Trophoblast cell (in vitro differentiated cells and primary cell): Measurements from ENCODE around the gene CRYGS.
A peak's percentile ranks its signal among the peaks of the same experiment; 100 is the strongest.

ENCODE experiments used
- DNase-seq, 2 donors: peaks; one replicate each; pipeline ENCODE4 v3.0.0-alpha.2; 2016
- H2AFZ ChIP-seq: 2 replicates; pipeline ENCODE4 v1.6.1; 2013; ENCODE audit warnings: low read length, moderate library complexity, mild to moderate bottlenecking; ENCODE audit not compliant: insufficient read depth, poor library complexity
- H2AK5ac ChIP-seq: 2 replicates; pipeline ENCODE4 v1.6.1; 2013; ENCODE audit warnings: mild to moderate bottlenecking, low read length
- H2BK120ac ChIP-seq: 2 replicates; pipeline ENCODE4 v1.6.1; 2013; ENCODE audit warnings: low read length, mild to moderate bottlenecking, moderate library complexity; ENCODE audit not compliant: insufficient read depth, poor library complexity
- H2BK12ac ChIP-seq: 2 replicates; pipeline ENCODE4 v1.6.1; 2013; ENCODE audit warnings: mild to moderate bottlenecking, low read length, moderate library complexity
- H2BK5ac ChIP-seq: 2 replicates; pipeline ENCODE4 v1.6.1; 2013; ENCODE audit warnings: low read length, low read depth, moderate library complexity, mild to moderate bottlenecking; ENCODE audit not compliant: poor library complexity
- H3K14ac ChIP-seq: 2 replicates; pipeline ENCODE4 v1.6.1; 2013; ENCODE audit warnings: mild to moderate bottlenecking, low read length
- H3K18ac ChIP-seq: 2 replicates; pipeline ENCODE4 v1.6.1; 2013; ENCODE audit warnings: mild to moderate bottlenecking, low read length
- H3K23ac ChIP-seq: 2 replicates; pipeline ENCODE4 v1.6.1; 2013; ENCODE audit warnings: low read length
- H3K27ac ChIP-seq: 2 replicates; pipeline ENCODE4 v1.5.1; 2013; ENCODE audit warnings: low read depth, mild to moderate bottlenecking, inconsistent platforms, low read length, moderate library complexity
- H3K27me3 ChIP-seq: 2 replicates; pipeline ENCODE4 v1.6.1; 2013; ENCODE audit warnings: inconsistent platforms, mild to moderate bottlenecking, low read length, moderate library complexity; ENCODE audit not compliant: insufficient read depth
- H3K36me3 ChIP-seq, 2 experiments: 1 replicate in 1 of 2; 2 replicates in 1 of 2; pipeline ENCODE4 v1.6.1; 2013; ENCODE audit warnings: low read length in 2 of 2, mild to moderate bottlenecking in 2 of 2, moderate library complexity in 1 of 2; ENCODE audit not compliant: insufficient read depth in 2 of 2, control insufficient read depth in 1 of 2
- H3K4ac ChIP-seq: 2 replicates; pipeline ENCODE4 v1.6.1; 2013; ENCODE audit warnings: low read depth, mild to moderate bottlenecking, low read length, moderate library complexity
- H3K4me1 ChIP-seq, 2 experiments: 1 replicate in 1 of 2; 2 replicates in 1 of 2; pipeline ENCODE4 v1.6.1; 2013; ENCODE audit warnings: low read length in 2 of 2, mild to moderate bottlenecking in 2 of 2, moderate library complexity in 1 of 2; ENCODE audit not compliant: insufficient read depth in 2 of 2, control insufficient read depth in 1 of 2
- H3K4me2 ChIP-seq: 2 replicates; pipeline ENCODE4 v1.6.1; 2013; ENCODE audit warnings: inconsistent platforms, mild to moderate bottlenecking, low read length, moderate library complexity
- H3K4me3 ChIP-seq: 2 replicates; pipeline ENCODE4 v1.5.1; 2013; ENCODE audit warnings: mild to moderate bottlenecking, low read depth, low read length, inconsistent platforms
- H3K79me1 ChIP-seq: one replicate; pipeline ENCODE4 v1.6.1; 2013; ENCODE audit warnings: low read length
- H3K79me2 ChIP-seq: 2 replicates; pipeline ENCODE4 v1.6.1; 2013; ENCODE audit warnings: low read length, mild to moderate bottlenecking; ENCODE audit not compliant: control insufficient read depth, insufficient read depth, poor library complexity
- H3K9ac ChIP-seq: 2 replicates; pipeline ENCODE4 v1.6.1; 2013; ENCODE audit warnings: mild to moderate bottlenecking, low read length
- H3K9me3 ChIP-seq: 2 replicates; pipeline ENCODE4 v1.6.1; 2013; ENCODE audit warnings: low read depth, mild to moderate bottlenecking, control low read depth, inconsistent platforms, low read length; ENCODE audit not compliant: insufficient read depth
- H4K12ac ChIP-seq: 2 replicates; pipeline ENCODE4 v1.6.1; 2013; ENCODE audit warnings: low read depth, mild to moderate bottlenecking, low read length, moderate library complexity
- H4K8ac ChIP-seq: 2 replicates; pipeline ENCODE4 v1.6.1; 2013; ENCODE audit warnings: low read depth, mild to moderate bottlenecking, low read length, moderate library complexity
- H4K91ac ChIP-seq: one replicate; pipeline ENCODE4 v1.6.1; 2013; ENCODE audit warnings: low read depth, mild to moderate bottlenecking, low read length, moderate library complexity
- WGBS: extraction: QIAGEN DNeasy Blood & Tissue Kit; methylation state at CpG from one replicate; pipeline ENCODE4 v1.1.7; 2013; ENCODE audit warnings: missing lambda C conversion rate; ENCODE audit not compliant: insufficient read length, insufficient coverage; ENCODE audit errors: extremely low coverage; 5-methylcytosine and 5-hydroxymethylcytosine counted together

Gene CRYGS

GRCh38 chr3:186577521-186577920, 33.3 kb upstream of the CRYGS start:
- Histone ChIP-seq H2BK12ac (no peak overlapping the region), H2AK5ac (no peak overlapping the region), H4K91ac (no peak overlapping the region), H2AFZ (no peak overlapping the region), H4K12ac (no peak overlapping the region), H3K9me3 (no peaks in the 10 kb centered on the region), H3K9ac (no peak overlapping the region), H3K4me2 (no peak overlapping the region), H3K79me2 (no peaks in the 10 kb centered on the region), H3K4ac (no peak overlapping the region), H2BK120ac (no peak overlapping the region), H3K4me1 (no peaks in the 10 kb centered on the region), H3K79me1 (no peaks in the 10 kb centered on the region), H3K36me3 (peaks cover 6 to 24% of the 10 kb centered on the region in 2 experiments), H3K14ac (no peak overlapping the region), H2BK5ac (no peak overlapping the region), H3K23ac (no peak overlapping the region), H3K27ac (no peak overlapping the region), H4K8ac (no peak overlapping the region), H3K18ac (no peak overlapping the region), H3K27me3 (no peaks in the 10 kb centered on the region), H3K4me3 (no peak overlapping the region)
- DNase-seq = no peak
- WGBS = no CpG with 5 or more reads among the region's 2 CpGs

- no peak overlapping the region for H4K12ac ChIP-seq
- H2AK5ac ChIP-seq = no peak overlapping the region
- peaks cover 2 to 14% of the 10 kb centered on the region in 2 experiments for H3K36me3 ChIP-seq
- H2BK5ac ChIP-seq = no peak overlapping the region
- no peak overlapping the region for H3K14ac ChIP-seq
- no peak overlapping the region for H4K8ac ChIP-seq
- no peak overlapping the region for H2BK120ac ChIP-seq
- H3K9me3 ChIP-seq = peaks cover 5% of the 10 kb centered on the region
- no peak overlapping the region for H3K27ac ChIP-seq
- no peak overlapping the region for H2BK12ac ChIP-seq
- H3K4me3 ChIP-seq = no peak overlapping the region
- peaks cover 11% of the 10 kb centered on the region for H3K79me2 ChIP-seq
- no peak overlapping the region for H3K9ac ChIP-seq
- no peak overlapping the region for H2AFZ ChIP-seq
- peak overlapping the region; percentile 100 for H3K4me2 ChIP-seq
- no peak overlapping the region for H3K4ac ChIP-seq
- WGBS = no CpG with 5 or more reads among the region's 2 CpGs
- no peak overlapping the region for H4K91ac ChIP-seq
- H3K18ac ChIP-seq = no peak overlapping the region
- DNase-seq = no peak
- no peak overlapping the region for H3K23ac ChIP-seq
- peaks cover 3 to 9% of the 10 kb centered on the region in 2 experiments for H3K4me1 ChIP-seq
- H3K27me3 ChIP-seq = no peaks in the 10 kb centered on the region
- H3K79me1 ChIP-seq = peaks cover 7% of the 10 kb centered on the region
Measured at GRCh38 chr3:186571644-186572013, 27.4 kb upstream of the CRYGS start.

GRCh38 chr3:186570941-186571643, 26.9 kb upstream of the CRYGS start:
- Histone ChIP-seq H2AK5ac (no peak overlapping the region), H2BK120ac (peak overlapping the region; percentile 65), H3K9me3 (peaks cover 5% of the 10 kb centered on the region), H3K9ac (peak overlapping the region; percentile 98), H4K12ac (peak overlapping the region; percentile 76), H3K79me1 (peaks cover 7% of the 10 kb centered on the region), H3K4ac (peak overlapping the region; percentile 77), H3K14ac (peak overlapping the region; percentile 69), H3K27ac (no peak overlapping the region), H3K27me3 (no peaks in the 10 kb centered on the region), H3K4me2 (peak overlapping the region; percentile 100), H3K79me2 (peaks cover 11% of the 10 kb centered on the region), H3K23ac (peak overlapping the region; percentile 78), H4K8ac (peak overlapping the region; percentile 97), H4K91ac (peak overlapping the region; percentile 84), H3K4me1 (peaks cover 3 to 9% of the 10 kb centered on the region in 2 experiments), H3K4me3 (peak overlapping the region; percentile 99), H2AFZ (peak overlapping the region; percentile 95), H2BK5ac (no peak overlapping the region), H3K18ac (no peak overlapping the region), H3K36me3 (peaks cover 2 to 11% of the 10 kb centered on the region in 2 experiments), H2BK12ac (no peak overlapping the region)
- no CpG with 5 or more reads among the region's 21 CpGs for WGBS
- DNase-seq = no peak

GRCh38 chr3:186570096-186570940, 26.1 kb upstream of the CRYGS start, which contains the start of gene DNAJB11:
TSS of gene DNAJB11 (plus strand) at chr3:186570720. CDS start at chr3:186570898, 178 bp downstream.
- no CpG with 5 or more reads among the region's 59 CpGs for WGBS

More at GRCh38 chr3:186570096-186570940, 26.1 kb upstream of the CRYGS start, which contains the start of gene DNAJB11:
- H3K4ac ChIP-seq = peak within 1 kb of the TSS; percentile 77
- peaks cover 5% of the 10 kb centered on the region for H3K9me3 ChIP-seq
- H3K36me3 ChIP-seq = peaks cover 2 to 6% of the 10 kb centered on the region in 2 experiments
- no peaks in the 10 kb centered on the region for H3K27me3 ChIP-seq
- H3K79me1 ChIP-seq = peaks cover 7% of the 10 kb centered on the region
- H4K91ac ChIP-seq = peak within 1 kb of the TSS; percentile 84
- no peak within 1 kb of the TSS for H2BK12ac ChIP-seq
- H3K4me3 ChIP-seq = peak within 1 kb of the TSS; percentile 99
- H3K79me2 ChIP-seq = peaks cover 11% of the 10 kb centered on the region
- H3K4me2 ChIP-seq = peak within 1 kb of the TSS; percentile 100
- no peak within 1 kb of the TSS for H2AK5ac ChIP-seq
- H3K9ac ChIP-seq = peak within 1 kb of the TSS; percentile 98
- H3K18ac ChIP-seq = peak within 1 kb of the TSS; percentile 73
- peaks cover 3 to 9% of the 10 kb centered on the region in 2 experiments for H3K4me1 ChIP-seq
- H2BK5ac ChIP-seq = peak within 1 kb of the TSS; percentile 67
- H3K14ac ChIP-seq = peak within 1 kb of the TSS; percentile 69
- H3K27ac ChIP-seq = no peak within 1 kb of the TSS
- peak within 1 kb of the TSS; percentile 95 for H2AFZ ChIP-seq
- peak within 1 kb of the TSS; percentile 78 for H3K23ac ChIP-seq
- H4K12ac ChIP-seq = peak within 1 kb of the TSS; percentile 76
- DNase-seq = peak; percentile 100
- peak within 1 kb of the TSS; percentile 97 for H4K8ac ChIP-seq
- H2BK120ac ChIP-seq = peak within 1 kb of the TSS; percentile 65
